Measurements from ENCODE around the gene PRR33.

Gene PRR33

DNA sequence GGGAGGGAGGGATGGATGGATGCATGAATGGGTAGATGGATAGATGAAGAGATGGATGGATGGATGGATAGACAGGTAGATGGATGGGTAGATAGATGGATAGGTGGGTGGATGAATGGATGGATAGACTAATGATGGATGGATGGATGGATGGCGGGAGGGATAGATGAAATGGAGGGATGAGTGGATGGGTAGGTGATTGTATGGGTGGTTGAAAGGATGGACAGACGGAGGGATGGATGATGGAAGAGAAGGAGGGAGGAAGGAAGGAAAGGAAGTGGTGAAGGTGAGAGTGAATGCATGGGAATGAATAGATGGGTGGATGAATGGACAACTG lies 24.1 kb upstream of the PRR33 start:
- no peak for DNase-seq (ENCODE audit: low read depth)
- TF ChIP-seq, protein P1, sequence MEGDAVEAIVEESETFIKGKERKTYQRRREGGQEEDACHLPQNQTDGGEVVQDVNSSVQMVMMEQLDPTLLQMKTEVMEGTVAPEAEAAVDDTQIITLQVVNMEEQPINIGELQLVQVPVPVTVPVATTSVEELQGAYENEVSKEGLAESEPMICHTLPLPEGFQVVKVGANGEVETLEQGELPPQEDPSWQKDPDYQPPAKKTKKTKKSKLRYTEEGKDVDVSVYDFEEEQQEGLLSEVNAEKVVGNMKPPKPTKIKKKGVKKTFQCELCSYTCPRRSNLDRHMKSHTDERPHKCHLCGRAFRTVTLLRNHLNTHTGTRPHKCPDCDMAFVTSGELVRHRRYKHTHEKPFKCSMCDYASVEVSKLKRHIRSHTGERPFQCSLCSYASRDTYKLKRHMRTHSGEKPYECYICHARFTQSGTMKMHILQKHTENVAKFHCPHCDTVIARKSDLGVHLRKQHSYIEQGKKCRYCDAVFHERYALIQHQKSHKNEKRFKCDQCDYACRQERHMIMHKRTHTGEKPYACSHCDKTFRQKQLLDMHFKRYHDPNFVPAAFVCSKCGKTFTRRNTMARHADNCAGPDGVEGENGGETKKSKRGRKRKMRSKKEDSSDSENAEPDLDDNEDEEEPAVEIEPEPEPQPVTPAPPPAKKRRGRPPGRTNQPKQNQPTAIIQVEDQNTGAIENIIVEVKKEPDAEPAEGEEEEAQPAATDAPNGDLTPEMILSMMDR (conservative IDR thresholded peaks at IDR 0.05; ENCODE audit: control insufficient read depth, insufficient read depth, low read depth, low read length), result no peak
- no peak overlapping the region for H3K4me3 ChIP-seq (ENCODE audit: control insufficient read depth, low read depth, low read length)

DNA sequence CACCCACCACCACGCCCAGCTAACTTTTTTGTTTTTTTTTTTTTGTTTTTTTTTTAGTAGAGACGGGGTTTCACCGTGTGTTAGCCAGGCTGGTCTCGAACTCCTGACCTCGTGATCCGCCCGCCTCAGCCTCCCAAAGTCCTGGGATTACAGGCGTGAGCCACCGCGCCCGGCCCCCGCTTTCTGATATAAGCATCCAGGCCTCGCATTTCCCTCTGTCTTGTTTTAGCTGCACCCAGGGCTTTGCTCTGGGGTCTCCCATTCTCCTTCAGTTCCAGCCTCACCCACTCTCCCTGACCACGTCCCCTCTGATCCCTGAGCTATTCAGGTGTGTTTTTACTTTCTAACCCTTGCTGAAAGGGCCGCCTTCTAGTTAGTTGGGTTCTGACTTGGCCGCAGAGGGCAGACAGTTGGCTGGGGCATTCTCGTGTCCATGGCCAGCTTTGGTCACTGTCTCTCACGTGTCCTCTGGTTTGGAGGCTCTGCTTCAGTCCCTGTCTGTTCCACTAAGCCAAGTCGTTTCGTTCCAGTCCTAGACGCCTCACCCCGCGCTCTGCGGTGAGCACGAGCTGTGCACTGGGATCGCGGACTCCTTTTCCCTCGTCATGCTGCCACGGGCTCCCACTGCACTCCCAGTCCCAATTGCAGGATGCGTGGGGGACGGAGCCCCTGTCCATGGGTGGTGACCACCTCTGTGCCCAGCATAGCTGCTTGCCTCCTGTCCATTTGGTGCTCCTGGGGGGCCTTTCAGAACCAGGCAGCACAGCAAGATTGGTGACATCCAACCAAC lies 21.8 kb upstream of the PRR33 start:
- H3K4me3 ChIP-seq (ENCODE audit: control insufficient read depth, low read depth, low read length), result no peak overlapping the region
- TF ChIP-seq, protein P1 (conservative IDR thresholded peaks at IDR 0.05; ENCODE audit: control insufficient read depth, insufficient read depth, low read depth, low read length), result no peak
- no peak for DNase-seq (ENCODE audit: low read depth)

DNA sequence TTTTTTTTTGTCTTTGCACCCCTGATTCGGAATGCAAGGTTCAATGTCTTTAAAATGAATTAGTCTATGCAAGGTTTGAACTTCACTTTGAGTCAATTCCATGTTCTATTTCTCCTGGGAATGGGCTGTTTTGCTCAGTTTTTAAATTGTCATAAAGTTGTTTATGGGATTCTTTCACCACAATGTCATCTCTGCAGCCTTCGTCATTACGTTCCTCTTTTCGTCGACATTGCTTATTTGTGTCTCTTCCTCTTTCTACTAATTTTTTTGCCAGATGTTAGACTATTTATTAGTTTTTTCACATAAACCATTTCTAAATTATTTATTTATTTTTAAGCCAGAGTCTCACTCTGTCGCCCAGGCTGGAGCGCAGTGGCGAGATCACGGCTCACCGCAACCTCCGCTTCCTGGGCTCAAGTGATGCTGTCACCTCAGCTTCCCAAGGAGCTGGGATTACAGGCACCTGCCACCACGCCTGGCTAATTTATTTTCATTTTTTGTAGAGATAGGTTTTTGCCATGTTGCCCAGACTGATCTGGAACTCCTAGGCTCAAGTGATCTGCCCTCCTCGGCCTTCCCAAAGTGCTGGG lies 20.7 kb upstream of the PRR33 start:
- TF ChIP-seq, protein P1 (conservative IDR thresholded peaks at IDR 0.05; ENCODE audit: control insufficient read depth, insufficient read depth, low read depth, low read length), result no peak
- DNase-seq (ENCODE audit: low read depth), result no peak
- no peak overlapping the region for H3K4me3 ChIP-seq (ENCODE audit: control insufficient read depth, low read depth, low read length)

DNA sequence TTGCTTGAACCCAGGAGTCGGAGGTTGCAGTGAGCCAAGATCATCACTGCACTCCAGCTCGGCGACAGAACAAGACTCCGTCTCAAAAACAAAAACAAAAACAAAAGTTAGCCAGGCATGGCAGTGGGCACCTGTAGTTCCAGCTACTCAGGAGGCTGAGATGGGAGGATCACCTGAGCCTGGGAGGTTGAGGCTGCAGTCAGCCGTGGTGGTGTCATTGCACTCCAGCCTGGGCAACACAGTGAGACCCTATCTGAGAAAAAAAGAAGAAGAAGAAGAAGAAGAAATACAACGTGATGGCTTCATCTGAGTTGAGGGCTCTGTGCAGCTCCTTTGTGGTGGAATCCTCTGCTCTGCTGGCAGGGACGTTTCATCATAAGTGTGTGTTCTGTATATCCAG lies 17.8 kb upstream of the PRR33 start:
- no peak overlapping the region for H3K4me3 ChIP-seq (ENCODE audit: control insufficient read depth, low read depth, low read length)
- DNase-seq (ENCODE audit: low read depth), result no peak
- TF ChIP-seq, protein P1 (conservative IDR thresholded peaks at IDR 0.05; ENCODE audit: control insufficient read depth, insufficient read depth, low read depth, low read length), result no peak

DNA sequence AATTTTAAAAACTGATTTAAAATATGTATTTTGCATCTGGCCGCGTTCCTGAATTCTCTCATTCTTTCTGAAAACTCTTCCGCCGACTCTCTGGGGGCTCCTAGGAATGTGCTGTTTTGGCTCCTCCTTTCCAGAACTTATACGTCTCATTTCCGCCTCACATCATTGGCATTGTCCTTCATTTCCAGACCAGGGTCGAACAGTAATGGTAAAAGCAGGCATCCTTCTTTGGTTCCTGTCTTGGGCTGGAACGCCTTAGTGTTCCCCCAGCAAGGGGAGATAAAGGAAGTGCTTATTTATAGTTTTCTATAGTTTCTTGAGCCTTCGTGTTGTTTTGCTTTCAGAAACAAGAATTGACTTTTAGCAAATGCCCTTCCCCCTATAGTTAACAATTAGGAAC lies 16.9 kb upstream of the PRR33 start:
- H3K4me3 ChIP-seq (ENCODE audit: control insufficient read depth, low read depth, low read length), result no peak overlapping the region
- no peak for DNase-seq (ENCODE audit: low read depth)
- TF ChIP-seq, protein P1 (conservative IDR thresholded peaks at IDR 0.05; ENCODE audit: control insufficient read depth, insufficient read depth, low read depth, low read length), result no peak

DNA sequence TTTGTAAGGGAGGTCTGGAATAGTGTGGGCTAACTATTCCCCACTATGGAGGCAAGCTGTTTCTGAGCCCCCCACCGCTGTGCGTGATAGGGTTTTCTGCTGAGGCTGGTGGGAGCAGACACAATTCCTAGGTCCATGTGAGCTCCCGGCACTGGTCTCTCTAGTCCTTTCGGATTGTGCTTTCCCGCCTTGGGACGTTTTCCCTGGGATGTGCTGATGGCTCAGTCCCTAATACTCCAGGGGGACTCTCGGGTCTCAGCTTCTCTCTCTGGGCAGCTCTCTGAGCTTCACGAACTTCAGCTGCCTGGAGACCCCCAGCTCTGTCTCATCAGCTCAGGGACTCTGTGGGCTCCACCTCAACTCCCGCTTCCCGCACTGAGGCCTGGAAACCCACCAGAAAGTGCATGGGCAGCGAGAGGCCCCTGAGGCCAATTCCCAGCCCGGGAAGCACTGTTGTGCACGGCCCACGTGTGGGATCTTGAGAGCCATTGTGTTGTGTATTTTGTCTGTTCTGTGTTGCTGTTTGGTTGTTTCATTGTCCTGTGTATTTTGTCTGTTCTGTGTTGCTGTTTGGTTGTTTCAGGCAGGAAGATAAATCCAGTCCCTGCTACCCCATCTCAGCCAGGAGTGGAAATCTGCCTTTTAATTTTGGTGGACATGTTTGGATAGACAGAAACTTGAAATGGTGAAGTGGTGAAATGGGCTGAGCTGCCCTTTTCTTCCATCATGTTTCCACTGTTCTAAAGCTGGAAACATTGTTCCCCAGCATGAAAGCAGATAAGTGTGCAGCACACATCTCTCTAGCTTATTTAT lies 15.1 kb upstream of the PRR33 start:
- TF ChIP-seq, protein P1 (conservative IDR thresholded peaks at IDR 0.05; ENCODE audit: control insufficient read depth, insufficient read depth, low read depth, low read length), result no peak
- no peak overlapping the region for H3K4me3 ChIP-seq (ENCODE audit: control insufficient read depth, low read depth, low read length)
- DNase-seq (ENCODE audit: low read depth), result no peak

All from fibroblast of mammary gland (primary cell).